Thoracic aorta (tissue), 2 donors: Measurements from ENCODE around the gene PITRM1. TPM values are rescaled to one million over a fixed set of nuclear protein-coding genes. Genes with fewer than 3 reads are reported as not detected.

Experiments
- ATAC-seq: fragments of 150-250 bp; one replicate; pipeline ENCODE4 v1.8.0; 2017; ENCODE audit warnings: low read depth; ENCODE audit not compliant: insufficient number of reproducible peaks, low FRiP score
- DNase-seq: peaks from one replicate; pipeline ENCODE4 v3.0.0-alpha.2; 2020; ENCODE audit warnings: low spot score
- H3K27ac ChIP-seq, 2 donors: fragments of 200-600 bp; sonication (generic); 1 replicate in 1 of 2; 2 replicates in 1 of 2; pipeline ENCODE4 v1.5.1; 2016; ENCODE audit warnings: mild to moderate bottlenecking in 2 of 2, moderate library complexity in 2 of 2
- H3K27me3 ChIP-seq: fragments of 200-600 bp; sonication (generic); replicated peaks from 2 replicates; pipeline ENCODE4 v1.6.0; 2016; ENCODE audit warnings: mild to moderate bottlenecking; ENCODE audit not compliant: insufficient read depth
- H3K36me3 ChIP-seq: fragments of 200-600 bp; sonication (generic); one replicate; pipeline ENCODE4 v1.5.1; 2016
- H3K4me1 ChIP-seq, 2 donors: fragments of 200-600 bp; sonication (generic); 1 replicate in 1 of 2; 2 replicates in 1 of 2; pipeline versions ENCODE4 v1.5.1 to v1.6.0; 2016; ENCODE audit warnings: low read depth in 2 of 2, mild to moderate bottlenecking in 1 of 2; ENCODE audit not compliant: control insufficient read depth in 1 of 2
- H3K4me3 ChIP-seq: fragments of 200-600 bp; sonication (generic); 2 replicates; pipeline ENCODE4 v1.5.1; 2016; ENCODE audit warnings: mild to moderate bottlenecking
- H3K9me3 ChIP-seq: fragments of 200-600 bp; sonication (generic); 2 replicates; pipeline ENCODE4 v1.5.1; 2016
- CTCF ChIP-seq: fragments of 200-600 bp; sonication (generic); IDR thresholded peaks from one replicate; pipeline ENCODE4 v1.5.1; 2019; ENCODE audit warnings: antibody characterized with exemption
- total RNA-seq, 2 donors: library from RNA; depleted of rRNA; stranded (reverse); fragments of >200 nt; gene quantifications; one replicate each; pipeline versions ENCODE4 v1.1.0 to v1.2.3, GENCODE V29; 2016

The PITRM1 gene
- total RNA-seq, 2 donors from 2014 or later = 104 to 125 TPM

- Histone ChIP-seq H3K4me1 (peaks cover 30 to 50% of the 10 kb centered on the region in 2 donors), H3K4me3 (peak overlapping the region; percentile 36), H3K27ac (peak overlapping the region; percentile 56 to 91), H3K36me3 (peaks cover 14% of the 10 kb centered on the region), H3K9me3 (no peaks in the 10 kb centered on the region), H3K27me3 (no peaks in the 10 kb centered on the region)
- DNase-seq = no peak
- TF ChIP-seq CTCF = no peak
- ATAC-seq = peak; percentile 5
Measured at GRCh38 chr10:3104251-3104918, 68.2 kb downstream of the PITRM1 start.

GRCh38 chr10:3103646-3104045 lies 68.9 kb downstream of the PITRM1 start:
- Histone ChIP-seq H3K27ac (peak overlapping the region; percentile 4 to 91), H3K9me3 (no peaks in the 10 kb centered on the region), H3K27me3 (no peaks in the 10 kb centered on the region), H3K4me1 (peaks cover 30 to 50% of the 10 kb centered on the region in 2 donors), H3K36me3 (peaks cover 7% of the 10 kb centered on the region), H3K4me3 (no peak overlapping the region)
- ATAC-seq (no peak), DNase-seq (no peak)
- TF ChIP-seq CTCF = no peak

GRCh38 chr10:3102720-3103427 lies 69.7 kb downstream of the PITRM1 start:
- Histone ChIP-seq H3K27ac (peak overlapping the region; percentile 4 to 91), H3K9me3 (no peaks in the 10 kb centered on the region), H3K4me1 (peaks cover 23 to 44% of the 10 kb centered on the region in 2 donors), H3K27me3 (no peaks in the 10 kb centered on the region), H3K4me3 (no peak overlapping the region), H3K36me3 (peaks cover 7% of the 10 kb centered on the region)
- ATAC-seq = no peak
- DNase-seq = no peak
- no peak for TF ChIP-seq CTCF

GRCh38 chr10:3100856-3101640 lies 71.5 kb downstream of the PITRM1 start:
- H3K27ac ChIP-seq = no peak overlapping the region
- no peak for DNase-seq
- peaks cover 7% of the 10 kb centered on the region for H3K36me3 ChIP-seq
- H3K9me3 ChIP-seq = no peaks in the 10 kb centered on the region
- no peak overlapping the region for H3K4me3 ChIP-seq
- no peak for ATAC-seq
- H3K27me3 ChIP-seq = no peaks in the 10 kb centered on the region
- no peak for TF ChIP-seq CTCF
- H3K4me1 ChIP-seq = peaks cover 27 to 53% of the 10 kb centered on the region in 2 donors
